Hypothalamus (tissue), 51 donors: Measurements from ENCODE around the gene UTY.
A peak's percentile ranks its signal among the peaks of the same experiment; 100 is the strongest.

ENCODE experiments used
- DNase-seq, 51 donors: peaks; one replicate each; lab custom pipeline; 2025; lab: John Stamatoyannopoulos, UW

UTY gene

DNA sequence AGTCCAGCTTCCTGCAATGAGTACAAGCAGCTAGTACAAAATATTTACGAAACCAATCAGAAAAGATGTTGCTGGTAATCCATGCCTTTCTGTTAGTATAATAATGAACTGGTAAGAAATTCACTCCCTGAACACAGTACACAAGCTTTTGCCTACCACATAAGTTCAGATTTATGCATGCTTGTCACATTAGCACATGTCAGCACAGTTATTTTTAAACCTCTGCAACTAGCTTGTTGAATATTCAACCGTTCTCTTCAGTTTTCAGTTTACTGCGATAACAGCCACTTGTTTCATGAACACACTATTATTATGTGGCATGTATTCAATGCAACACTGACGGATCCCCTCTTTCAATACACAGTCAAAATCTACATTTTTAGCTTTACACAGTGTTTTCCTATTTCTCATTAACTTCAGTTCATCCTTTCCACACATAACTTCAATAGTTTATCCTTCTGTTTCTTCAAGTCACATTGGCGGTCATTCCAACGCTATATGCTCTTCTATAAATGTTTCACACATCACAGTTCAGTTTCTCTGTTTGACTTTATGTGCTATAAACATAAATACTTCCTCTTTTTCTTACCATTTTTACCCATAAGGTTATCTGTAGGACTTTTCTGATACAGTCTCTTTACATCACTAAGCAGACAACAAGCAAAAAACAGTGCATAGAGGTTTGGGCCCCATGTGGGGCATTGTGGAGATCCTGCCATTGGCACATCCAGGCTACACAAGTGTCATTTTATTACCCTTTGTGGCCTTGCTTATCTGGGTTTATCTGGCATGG, 62.8 kb downstream of the UTY start:
- DNase-seq = no peak

DNA sequence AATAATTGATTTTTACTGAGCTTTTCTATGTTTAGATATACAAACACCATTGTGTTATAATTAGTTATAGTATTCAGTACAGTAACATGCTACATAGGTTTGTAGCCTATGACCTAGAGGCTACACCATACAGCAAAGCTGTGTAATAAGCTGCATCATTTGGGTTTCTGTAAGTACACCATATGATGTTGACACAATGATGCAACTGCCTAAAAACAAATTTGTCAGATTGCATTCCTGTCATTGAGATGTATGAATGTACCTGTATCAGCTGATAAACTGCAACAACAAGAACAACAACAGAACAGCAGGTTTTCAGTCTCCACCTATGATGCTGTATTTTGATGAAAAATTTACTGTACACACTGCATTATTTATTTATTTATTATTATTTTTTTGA, 64.3 kb downstream of the UTY start:
- no peak for DNase-seq

DNA sequence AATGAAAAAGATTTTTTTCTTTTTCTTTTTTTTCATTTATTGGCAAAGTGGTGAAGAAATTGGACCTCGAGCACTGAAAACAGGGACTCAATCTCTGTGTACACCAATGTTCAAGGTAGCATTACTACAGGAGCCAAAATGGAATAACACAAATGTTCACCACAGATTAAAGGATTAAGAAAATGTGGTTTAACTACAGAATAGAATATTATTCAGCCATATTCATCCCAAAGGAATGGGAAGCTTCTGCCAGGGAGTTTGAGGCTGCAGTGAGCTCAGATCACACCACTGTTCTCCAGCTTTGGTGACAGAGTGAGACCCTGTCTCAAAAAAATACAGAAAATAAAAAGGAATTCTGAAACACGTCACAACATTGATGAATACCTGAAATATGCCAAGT, 81.0 kb downstream of the UTY start:
- DNase-seq = no peak

DNA sequence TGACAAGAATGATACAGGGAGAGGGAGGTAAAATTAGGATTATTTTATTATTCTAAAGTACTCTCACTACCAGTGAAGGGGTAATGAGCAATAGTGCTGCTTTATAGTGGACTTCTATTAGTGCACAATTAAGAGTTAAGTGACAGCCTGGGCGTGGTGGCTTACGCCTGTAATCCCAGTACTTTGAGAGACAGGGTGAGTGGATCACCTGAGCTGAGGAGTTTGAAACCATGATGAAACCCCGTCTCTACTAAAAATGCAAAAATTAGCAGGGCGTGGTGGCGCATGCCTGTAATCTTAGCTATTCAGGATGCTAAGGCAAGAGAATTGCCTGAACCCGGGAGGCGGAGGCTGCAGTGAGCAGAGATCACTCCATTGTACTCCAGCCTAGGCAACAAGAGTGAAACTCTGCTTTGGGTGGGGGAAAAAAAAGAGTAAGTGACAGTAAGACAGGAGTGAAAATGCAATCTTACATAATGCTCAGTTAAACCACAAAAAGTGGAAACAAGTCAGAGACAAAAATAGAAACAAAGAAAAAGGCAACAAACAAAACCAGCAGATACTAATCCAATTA, 98.6 kb downstream of the UTY start:
- DNase-seq = no peak

DNA sequence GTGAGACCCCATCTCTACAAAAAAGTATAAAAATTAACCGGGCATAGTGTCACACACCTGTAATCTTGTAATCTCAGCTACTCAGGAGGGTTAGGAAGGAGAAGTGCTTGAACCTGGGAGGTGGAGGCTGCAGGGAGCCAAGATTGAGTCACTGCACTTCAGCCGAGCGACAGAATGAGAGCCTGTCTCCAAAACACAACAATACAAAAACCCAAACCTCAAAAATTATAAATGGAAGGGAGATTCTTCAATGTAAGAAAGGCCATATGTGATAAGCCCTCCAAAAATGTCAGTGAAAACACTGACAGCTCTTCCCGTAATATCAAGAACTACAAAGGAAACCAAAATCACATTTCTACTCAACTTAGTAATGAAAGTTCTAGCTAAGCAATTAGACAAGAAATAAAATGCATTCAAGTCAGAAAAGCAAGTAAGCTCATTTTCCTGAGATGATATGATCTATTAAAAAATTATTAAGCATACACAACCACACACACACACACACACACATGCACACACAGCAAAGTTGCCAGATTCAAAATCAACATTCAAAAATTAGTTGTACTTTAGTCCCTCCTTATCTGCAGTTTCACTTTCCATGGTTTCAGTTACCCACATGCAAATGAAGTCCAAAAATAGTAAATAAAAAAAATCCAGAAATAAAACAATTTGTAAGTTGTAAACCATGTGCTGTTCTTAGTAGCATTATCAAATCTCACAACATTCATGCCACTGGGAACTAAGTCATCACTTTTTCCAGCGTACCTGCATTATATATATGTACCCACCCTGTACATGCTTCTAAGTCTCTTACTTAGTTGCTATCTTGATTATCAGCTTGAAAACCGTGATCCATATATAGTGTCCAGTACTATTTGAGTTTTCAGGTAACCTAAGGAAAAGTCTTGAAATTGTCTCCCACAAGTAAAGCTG, 108.7 kb downstream of the UTY start:
- DNase-seq = no peak

DNA sequence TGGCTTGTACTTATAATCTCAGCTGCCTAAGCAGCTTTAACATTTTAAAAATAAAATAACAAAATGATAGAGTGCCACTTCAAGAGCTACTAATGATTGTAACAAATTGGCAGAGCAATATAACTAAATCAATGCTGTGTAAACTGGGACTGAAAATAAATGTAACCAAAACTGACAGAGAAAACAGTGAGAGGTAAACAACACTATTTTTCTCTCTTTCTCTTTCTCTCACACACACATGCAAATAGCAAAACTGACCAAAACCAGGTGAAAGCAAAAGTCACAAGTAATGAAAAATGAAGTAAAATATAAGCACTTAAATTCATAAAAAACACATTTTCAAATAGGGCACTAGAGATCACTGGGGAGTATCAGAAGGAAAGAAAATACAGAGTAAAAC, 109.6 kb downstream of the UTY start:
- DNase-seq = no peak

DNA sequence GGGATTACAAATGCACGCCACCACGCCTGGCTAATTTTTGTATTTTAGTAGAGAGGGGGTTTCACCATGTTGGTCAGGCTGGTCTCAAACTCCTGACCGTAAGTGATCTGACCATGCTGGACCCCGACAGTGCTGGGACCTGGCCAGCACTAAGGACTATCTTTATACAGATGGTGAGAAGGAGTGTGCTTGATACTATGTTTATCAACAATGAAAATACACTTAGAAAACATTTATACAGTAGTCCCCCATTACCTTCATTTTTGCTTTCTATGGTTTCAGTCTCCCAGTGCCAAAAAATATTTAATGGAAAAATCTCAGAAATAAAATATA, 111.4 kb downstream of the UTY start:
- DNase-seq = no peak

DNA sequence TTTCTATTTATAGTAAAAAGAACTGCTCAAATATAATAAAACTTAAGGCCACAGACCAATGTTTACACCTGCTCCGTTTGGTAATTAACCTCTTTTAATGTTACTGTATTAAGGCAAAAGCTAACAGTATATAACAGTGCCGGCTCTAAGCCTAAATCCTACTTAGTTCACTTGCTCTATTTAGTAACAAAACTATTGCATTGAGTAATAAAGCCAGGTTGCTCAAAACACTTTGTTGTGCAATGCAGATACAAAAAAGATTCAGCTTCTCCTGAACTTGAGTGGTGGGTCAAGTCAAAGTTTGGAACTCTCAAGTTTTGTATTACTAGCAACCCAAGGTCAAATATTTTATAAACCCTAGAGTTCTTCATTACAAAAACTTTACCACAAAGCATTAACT, 116.2 kb downstream of the UTY start:
- DNase-seq = no peak

DNA sequence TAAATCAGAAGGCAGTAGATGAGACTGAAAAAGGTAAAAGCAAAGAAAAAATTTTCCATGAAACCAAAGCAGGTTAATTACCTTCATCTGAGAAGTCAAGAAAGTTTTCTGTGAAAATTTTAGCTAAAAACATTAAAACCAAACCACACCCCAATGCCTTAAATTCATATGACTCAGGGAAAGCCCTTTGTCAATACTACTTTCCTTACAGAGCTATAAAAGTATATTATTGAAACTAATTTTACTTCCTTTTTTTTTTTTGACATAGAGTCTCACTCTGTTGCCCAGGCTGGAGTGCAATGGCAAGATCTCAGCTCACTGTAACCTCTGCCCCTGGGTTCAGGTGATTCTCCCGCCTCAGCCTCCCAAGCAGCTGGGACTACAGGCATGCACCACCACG, 117.2 kb downstream of the UTY start:
- DNase-seq = no peak

DNA sequence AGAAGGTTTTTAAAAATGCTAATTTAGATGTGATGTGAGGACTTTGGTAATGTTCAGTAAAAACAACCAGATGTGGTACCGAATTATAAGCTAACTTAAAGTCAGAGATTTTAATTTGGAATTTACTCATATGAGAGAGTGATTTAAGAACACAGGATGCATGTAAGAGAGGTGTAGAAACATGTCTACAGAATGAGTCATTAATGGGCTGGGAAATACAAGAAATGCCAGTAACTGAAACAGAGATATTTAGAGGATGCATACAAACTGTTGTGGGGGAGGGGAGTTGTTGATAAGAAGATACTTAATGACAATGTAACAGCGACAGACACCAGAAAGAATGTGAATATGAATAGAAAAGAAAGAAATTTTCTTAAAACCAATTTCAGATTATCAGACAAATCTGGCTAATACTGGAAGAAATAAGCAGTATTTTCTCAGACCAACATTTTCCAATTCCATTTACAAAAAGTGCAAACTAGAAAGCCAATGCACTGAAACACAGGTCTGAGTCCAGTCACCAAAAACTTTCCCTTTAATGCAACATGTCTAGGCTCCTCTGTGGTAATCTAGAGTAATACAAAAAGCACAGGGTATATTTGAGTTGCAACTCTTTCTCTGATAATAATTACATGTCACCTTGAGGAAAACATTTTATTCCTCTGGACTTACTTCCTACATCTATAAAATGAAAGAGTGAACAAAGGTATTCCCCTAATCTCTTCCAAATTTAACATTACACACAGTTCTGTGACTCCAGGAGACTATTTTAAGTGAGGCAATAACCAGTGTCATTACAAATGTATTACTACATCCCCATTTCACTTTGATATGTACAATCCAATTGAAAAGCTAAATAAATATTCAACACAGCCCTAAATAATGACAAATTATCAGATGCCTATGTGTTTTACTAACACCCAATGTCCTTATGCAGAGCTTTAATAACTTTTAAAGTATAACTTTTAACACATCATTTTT, 117.9 kb downstream of the UTY start:
- no peak for DNase-seq

DNA sequence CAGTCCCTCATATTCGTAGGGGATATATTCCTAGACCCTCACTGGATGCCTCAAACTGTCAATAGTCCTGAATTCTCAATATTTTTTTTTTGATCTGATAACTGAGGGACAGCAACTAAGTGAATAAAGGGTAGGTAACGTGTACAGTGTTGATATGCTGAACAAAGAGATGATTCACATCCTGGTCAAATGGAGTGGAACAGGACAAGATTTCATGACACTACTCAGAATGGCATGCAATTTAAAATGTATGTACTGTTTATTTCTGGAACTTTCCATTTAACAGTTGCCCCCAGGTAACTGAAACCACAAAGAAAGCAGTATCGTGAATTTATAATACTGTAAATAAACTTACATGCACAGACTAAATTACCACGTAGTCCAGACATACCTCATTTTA, 128.4 kb downstream of the UTY start:
- no peak for DNase-seq

DNA sequence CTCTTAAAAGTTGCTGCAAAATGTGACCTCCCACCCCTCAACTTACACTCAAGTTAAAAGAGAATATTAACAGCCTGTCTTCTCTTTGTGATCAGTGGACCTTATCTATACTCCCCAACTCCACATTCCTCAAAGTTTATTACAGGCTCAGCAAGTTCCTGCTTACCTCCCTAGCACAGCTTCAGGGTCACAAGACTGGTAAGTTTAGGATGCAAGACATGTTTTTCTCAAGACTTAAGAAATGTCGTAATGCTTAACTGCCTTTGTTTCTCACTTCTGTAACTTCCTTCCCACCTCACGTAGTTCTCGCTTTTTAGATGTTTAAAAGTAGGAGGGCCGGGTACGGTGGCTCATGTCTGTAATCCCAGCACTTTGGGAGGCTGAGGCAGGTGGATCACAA, 132.7 kb downstream of the UTY start:
- DNase-seq = no peak

DNA sequence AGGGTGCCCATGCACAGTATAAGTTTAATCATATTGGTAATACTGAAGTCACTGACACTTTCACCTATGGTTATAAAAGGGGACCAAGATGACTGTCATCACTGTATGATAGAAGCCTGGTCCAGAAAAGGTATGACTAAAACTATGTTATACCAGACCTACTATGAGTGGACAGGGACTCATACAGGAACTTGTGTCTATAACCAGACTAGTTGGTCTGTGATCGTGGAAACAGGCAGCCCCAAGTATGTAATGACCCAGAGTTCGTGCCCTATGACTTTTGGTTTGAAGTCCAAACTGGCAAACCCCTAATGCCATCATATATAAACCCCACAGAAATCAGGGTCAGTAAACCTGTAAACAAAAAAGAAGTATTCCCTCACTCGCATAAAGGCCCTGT, 134.3 kb downstream of the UTY start:
- DNase-seq = no peak

DNA sequence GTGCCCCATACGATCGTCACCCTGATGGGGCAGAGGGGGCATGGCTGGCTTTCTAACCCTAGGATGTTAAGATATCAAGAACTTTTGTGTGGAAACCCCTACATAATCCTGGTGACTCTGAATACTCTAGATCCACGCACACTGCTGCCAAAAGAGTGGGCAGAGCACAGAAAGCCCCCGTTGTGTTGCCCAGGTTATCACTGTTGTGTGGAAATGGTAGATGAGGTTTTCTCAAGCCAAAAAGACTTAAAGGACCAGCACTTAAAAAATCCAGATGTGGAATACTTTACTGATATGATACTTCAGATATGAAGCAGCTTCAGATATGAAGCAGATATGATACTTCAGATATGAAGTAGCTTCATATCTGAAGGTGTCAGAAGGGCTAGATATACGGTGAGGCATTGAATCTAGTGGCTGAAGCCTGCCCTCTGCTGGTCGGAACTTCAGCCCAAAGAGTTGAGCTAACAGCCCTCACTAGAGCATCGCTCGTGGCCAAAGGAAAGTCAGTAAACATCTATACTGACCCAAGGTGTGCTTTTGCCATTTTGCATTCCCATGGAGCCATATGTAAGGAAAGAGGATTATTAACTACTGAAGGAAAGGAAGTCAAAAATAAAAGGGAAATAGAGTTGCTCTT, 136.4 kb downstream of the UTY start:
- peak in 22 of 51 donors; percentile 0 to 54 (median 2) for DNase-seq

DNA sequence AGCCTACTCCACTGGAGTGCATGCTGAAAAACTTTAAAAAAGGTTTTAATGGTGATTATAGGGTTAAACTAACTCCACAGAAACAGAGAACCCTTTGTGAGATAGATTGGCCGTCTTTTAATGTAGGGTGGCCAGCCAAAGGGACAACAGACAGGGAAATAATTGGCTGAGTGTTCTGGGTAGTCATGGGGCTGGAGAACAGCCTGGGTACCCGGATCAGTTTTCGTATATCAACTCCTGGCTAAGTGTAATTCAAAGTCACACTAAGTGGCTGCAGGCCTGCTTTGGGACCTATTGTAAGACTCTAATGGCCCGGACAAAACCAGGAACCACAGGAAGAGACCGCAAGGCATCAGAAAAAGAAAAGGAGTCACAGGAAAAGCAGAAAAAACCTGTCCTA, 139.9 kb downstream of the UTY start:
- DNase-seq = peak in 28 of 51 donors; percentile 0 to 57 (median 26)

DNA sequence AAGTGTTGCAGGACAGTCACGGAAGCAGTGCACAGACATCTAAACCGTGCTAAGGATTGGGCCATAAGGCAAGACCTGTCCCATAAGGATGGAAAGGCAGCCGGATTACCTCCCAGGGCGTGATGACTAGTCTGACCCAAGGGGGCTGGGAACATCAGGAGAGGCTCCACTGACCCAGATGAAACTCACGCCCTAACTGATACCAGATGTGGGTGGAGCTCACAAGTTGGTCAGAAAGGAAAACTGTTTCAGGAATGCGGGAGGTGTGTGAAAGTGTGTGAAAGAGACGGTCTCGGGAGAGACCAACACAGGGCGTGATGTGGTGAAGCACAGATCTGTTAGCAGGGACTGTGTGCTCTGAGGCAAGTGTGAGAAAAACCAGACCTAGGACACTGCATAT, 140.5 kb downstream of the UTY start:
- DNase-seq = peak in 2 of 51 donors; percentile 0

DNA sequence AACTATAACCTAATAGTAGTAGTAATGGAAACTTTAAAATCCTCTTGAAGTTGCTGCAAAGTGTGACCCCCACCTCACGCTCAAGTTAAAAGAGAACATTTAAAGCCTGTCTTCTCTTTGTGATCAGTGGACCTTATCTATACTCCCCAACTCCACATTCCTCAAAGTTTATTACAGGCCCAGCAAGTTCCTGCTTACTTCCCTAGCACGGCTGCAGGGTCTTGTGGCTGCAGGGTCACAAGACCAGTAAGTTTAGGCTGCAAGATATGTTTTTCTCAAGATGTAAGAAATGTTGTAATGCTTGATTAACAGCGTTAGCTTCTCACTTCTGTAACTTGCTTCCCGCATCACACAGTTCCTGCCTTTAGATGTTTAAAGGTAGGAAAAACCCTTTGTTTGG, 141.1 kb downstream of the UTY start:
- DNase-seq = no peak

DNA sequence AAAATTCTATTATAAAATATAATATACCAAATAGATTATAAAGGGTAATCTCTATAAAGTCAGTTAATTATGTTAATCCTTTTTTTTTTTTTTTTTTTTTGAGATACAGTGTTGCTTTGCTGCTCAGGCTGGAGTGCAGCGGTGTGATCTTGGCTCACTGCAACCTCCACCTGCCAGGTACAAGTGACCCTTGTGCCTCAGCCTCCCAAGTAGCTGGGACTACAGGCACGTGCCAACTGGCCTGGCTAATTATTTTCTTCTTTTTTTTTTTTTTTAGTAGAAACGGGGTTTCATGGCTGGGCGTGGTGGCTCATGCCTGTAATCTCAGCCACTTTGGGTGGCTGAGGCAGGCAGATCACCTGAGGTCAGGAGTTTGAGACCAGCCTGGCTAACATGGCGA, 141.9 kb downstream of the UTY start:
- no peak for DNase-seq

DNA sequence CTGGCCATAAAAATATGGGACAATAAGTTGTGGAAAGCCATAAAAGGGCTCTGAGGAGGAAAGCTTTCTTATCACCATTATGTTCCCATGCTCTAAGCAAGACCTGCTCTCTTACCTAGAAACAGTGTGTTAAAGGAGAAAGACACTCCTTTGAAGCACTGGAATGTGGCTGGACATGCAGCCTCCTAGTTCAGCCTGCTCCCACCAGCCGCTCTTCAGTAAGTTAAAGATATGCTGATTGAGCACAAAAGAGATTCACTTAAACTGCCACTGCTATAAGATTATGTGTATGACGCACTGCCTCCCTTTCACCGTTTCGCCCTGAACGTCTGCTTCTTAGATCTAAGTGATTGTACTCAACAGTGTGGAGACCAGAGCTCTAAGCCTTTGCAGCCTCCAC, 146.0 kb downstream of the UTY start:
- DNase-seq = no peak

DNA sequence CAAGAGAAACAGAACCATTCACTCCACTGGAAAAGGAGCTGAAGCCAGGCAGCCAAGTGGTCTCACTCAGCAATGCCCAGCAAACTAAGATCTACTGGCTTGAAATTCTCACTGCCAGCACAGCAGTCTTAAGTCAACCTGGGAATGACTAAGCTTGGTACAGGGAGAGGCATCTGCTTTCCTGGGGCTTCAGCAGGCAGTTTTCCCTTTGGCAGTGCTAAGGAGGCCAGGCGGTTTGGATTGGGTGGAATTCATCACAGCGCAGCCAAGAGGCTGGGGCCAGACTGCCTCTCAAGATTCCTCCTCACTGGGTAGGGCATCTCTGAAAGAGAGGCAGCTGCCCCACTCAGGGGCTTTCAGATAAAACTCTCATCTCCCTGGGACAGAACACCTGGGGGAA, 149.2 kb downstream of the UTY start:
- DNase-seq = no peak
